HG02938 (cell line): Measurements from ENCODE around the gene SPINT1.

ENCODE experiments used
- ATAC-seq: cut with Tn5 transposase; IDR thresholded peaks from one replicate; pipeline ENCODE4 v1.9.1; 2021; ENCODE audit warnings: mild to moderate bottlenecking, moderate library complexity; ENCODE audit not compliant: unreplicated experiment

SPINT1 gene

GRCh38 chr15:40843885-40844695 is at the start of gene SPINT1:
Gene SPINT1, plus strand, starts transcription at chr15:40844048. Its CDS starts 507 bp downstream, at chr15:40844555.
- no peak for ATAC-seq

GRCh38 chr15:40796041-40796440 is 47.8 kb upstream of the SPINT1 start:
- ATAC-seq: no peak

- no peak for ATAC-seq
Observed at GRCh38 chr15:40796512-40796911, 47.3 kb upstream of the SPINT1 start.

GRCh38 chr15:40799523-40799922 is 44.3 kb upstream of the SPINT1 start:
- ATAC-seq: no peak

GRCh38 chr15:40803076-40803475 is 40.8 kb upstream of the SPINT1 start:
- no peak for ATAC-seq

- ATAC-seq: no peak
Observed at GRCh38 chr15:40803688-40804087, 40.2 kb upstream of the SPINT1 start.

- ATAC-seq: no peak
Observed at GRCh38 chr15:40806672-40807027, 37.2 kb upstream of the SPINT1 start.

- peak; percentile 88 for ATAC-seq
Observed at GRCh38 chr15:40807028-40807887, 36.6 kb upstream of the SPINT1 start, which contains the start of the genes DNAJC17 and ZFYVE19. Gene DNAJC17, minus strand, starts transcription at chr15:40807473. Its CDS starts 27 bp downstream, at chr15:40807446. Gene ZFYVE19, plus strand, starts transcription at chr15:40807089. Its CDS starts 501 bp downstream, at chr15:40807590.

GRCh38 chr15:40807888-40808461 is 35.9 kb upstream of the SPINT1 start:
- ATAC-seq: no peak

GRCh38 chr15:40808861-40809450 is 34.9 kb upstream of the SPINT1 start:
- no peak for ATAC-seq

GRCh38 chr15:40812721-40813425 is 31.0 kb upstream of the SPINT1 start:
- ATAC-seq: no peak

- ATAC-seq: no peak
Observed at GRCh38 chr15:40815042-40815698, 28.7 kb upstream of the SPINT1 start.

GRCh38 chr15:40819048-40819447 is 24.8 kb upstream of the SPINT1 start:
- no peak for ATAC-seq

- no peak for ATAC-seq
Observed at GRCh38 chr15:40821195-40821594, 22.7 kb upstream of the SPINT1 start.

- no peak for ATAC-seq
Observed at GRCh38 chr15:40823572-40824343, 20.1 kb upstream of the SPINT1 start.

GRCh38 chr15:40825661-40826422 is 18.0 kb upstream of the SPINT1 start:
- no peak for ATAC-seq

GRCh38 chr15:40826423-40827075 is 17.3 kb upstream of the SPINT1 start:
- no peak for ATAC-seq
